ENCODE measurements around the gene SH3PXD2A.

- no peak for TF ChIP-seq EZH2 (IDR thresholded peaks at IDR 0.05; ENCODE audit: borderline replicate concordance, low read depth, low read length, severe bottlenecking)
- TF ChIP-seq CTCF (IDR thresholded peaks at IDR 0.05; ENCODE audit: borderline replicate concordance, extremely low read depth, low read length, poor library complexity, severe bottlenecking) = no peak
These were observed 21.5 kb downstream of the SH3PXD2A start for GRCh38 chr10:103833731-103834365.

All from DND-41 (cell line).